KMS-11 (cell line): ENCODE results near the gene EEF2K.
"Not testable (repeated sequence)": the region's sequence is repeated elsewhere in the genome, so short reads cannot be mapped to it uniquely, and the experiment has no call there.

Source experiments
- H2AFZ ChIP-seq: fragments of 200-600 bp; sonication (generic); 2 replicates; pipeline ENCODE4 v1.6.1; 2016; ENCODE audit warnings: antibody characterized with exemption, mixed run types, low read depth
- H3K27ac ChIP-seq: fragments of 200-600 bp; sonication (generic); 2 replicates; pipeline ENCODE4 v1.6.1; 2016; ENCODE audit warnings: mild to moderate bottlenecking, mixed run types
- H3K27me3 ChIP-seq: fragments of 200-600 bp; sonication (generic); 2 replicates; pipeline ENCODE4 v1.6.1; 2017; ENCODE audit warnings: mild to moderate bottlenecking, low read depth, mixed run types, moderate library complexity; ENCODE audit not compliant: insufficient read depth
- H3K36me3 ChIP-seq: fragments of 200-600 bp; sonication (generic); 2 replicates; pipeline ENCODE4 v1.6.1; 2017; ENCODE audit warnings: mild to moderate bottlenecking, mixed run types; ENCODE audit not compliant: insufficient read depth
- H3K4me1 ChIP-seq: fragments of 200-600 bp; sonication (generic); 2 replicates; pipeline ENCODE4 v1.6.1; 2016; ENCODE audit warnings: mild to moderate bottlenecking, low read depth, mixed run types; ENCODE audit not compliant: poor library complexity, severe bottlenecking
- H3K4me2 ChIP-seq: fragments of 200-600 bp; sonication (generic); 2 replicates; pipeline ENCODE4 v1.7.0; 2016; ENCODE audit warnings: mild to moderate bottlenecking, mixed run types
- H3K4me3 ChIP-seq: fragments of 200-600 bp; sonication (generic); IDR thresholded peaks from 2 replicates; pipeline ENCODE4 v1.6.1; 2017; ENCODE audit warnings: low read depth, low read length, mixed read lengths; ENCODE audit not compliant: insufficient read depth
- H3K79me2 ChIP-seq: fragments of 200-600 bp; sonication (generic); 2 replicates; pipeline ENCODE4 v1.6.1; 2016; ENCODE audit warnings: low read depth, mixed run types; ENCODE audit not compliant: insufficient read depth
- H3K9ac ChIP-seq: fragments of 200-600 bp; sonication (generic); 2 replicates; pipeline ENCODE4 v1.6.1; 2016; ENCODE audit warnings: mild to moderate bottlenecking, mixed run types
- H4K20me1 ChIP-seq: fragments of 200-600 bp; sonication (generic); 2 replicates; pipeline ENCODE4 v1.6.1; 2016; ENCODE audit warnings: mild to moderate bottlenecking, mixed run types; ENCODE audit not compliant: insufficient read depth
- TF ChIP-seq, protein P1 (sequence below): fragments of 200-600 bp; sonication (generic); conservative IDR thresholded peaks from 2 replicates; pipeline ENCODE4 v1.6.1; 2017; ENCODE audit warnings: low read depth, mild to moderate bottlenecking, antibody characterized with exemption, low read length, moderate library complexity, mixed read lengths

The EEF2K gene

DNA sequence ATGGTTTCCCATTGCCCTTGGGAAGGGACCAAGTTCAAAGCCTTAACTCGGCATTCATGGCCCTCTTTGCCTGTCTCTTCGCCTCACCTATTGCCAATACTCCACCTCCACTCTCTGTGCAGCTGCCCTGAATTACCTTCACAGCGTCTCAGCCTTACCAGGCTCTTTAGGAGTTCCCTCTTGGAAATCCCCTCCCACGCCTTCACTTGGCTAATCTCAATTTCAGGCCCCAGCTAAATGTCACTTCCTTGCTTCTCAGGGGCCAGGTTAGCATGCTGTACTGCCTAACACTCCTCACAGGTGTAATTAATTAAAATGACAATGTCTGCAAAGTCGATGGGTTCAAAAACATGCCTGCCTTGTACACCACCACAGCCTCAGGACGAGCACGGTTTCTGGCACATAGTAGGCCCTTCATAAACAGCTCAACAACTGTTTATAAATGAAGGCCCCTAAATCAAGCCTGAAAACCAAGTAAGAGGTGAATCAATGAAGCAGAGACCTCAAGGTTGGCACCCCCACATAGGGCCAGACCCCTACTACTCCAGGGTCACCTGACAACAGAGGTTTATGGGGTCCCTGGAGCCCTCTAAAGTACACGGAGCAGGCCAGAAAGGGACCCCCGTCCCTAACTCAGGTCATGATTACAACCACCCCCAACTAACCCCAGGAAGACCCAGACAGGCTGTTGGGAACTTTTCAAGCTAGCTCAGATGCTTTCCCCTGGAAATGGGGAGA lies 11.2 kb upstream of the EEF2K start:
- Histone ChIP-seq H3K36me3 (no peaks in the 10 kb centered on the region), H3K27ac (peak overlapping the region; percentile 21; the same call in 1 of the 2 replicates), H3K4me2 (peak overlapping the region; percentile 34), H3K9ac (no peak overlapping the region), H2AFZ (no peak overlapping the region), H4K20me1 (no peaks in the 10 kb centered on the region), H3K4me1 (peaks cover 77% of the 10 kb centered on the region), H3K79me2 (no peaks in the 10 kb centered on the region), H3K27me3 (no peaks in the 10 kb centered on the region), H3K4me3 (no peak overlapping the region)
- TF ChIP-seq, protein P1, sequence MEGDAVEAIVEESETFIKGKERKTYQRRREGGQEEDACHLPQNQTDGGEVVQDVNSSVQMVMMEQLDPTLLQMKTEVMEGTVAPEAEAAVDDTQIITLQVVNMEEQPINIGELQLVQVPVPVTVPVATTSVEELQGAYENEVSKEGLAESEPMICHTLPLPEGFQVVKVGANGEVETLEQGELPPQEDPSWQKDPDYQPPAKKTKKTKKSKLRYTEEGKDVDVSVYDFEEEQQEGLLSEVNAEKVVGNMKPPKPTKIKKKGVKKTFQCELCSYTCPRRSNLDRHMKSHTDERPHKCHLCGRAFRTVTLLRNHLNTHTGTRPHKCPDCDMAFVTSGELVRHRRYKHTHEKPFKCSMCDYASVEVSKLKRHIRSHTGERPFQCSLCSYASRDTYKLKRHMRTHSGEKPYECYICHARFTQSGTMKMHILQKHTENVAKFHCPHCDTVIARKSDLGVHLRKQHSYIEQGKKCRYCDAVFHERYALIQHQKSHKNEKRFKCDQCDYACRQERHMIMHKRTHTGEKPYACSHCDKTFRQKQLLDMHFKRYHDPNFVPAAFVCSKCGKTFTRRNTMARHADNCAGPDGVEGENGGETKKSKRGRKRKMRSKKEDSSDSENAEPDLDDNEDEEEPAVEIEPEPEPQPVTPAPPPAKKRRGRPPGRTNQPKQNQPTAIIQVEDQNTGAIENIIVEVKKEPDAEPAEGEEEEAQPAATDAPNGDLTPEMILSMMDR: no peak

- H3K36me3 ChIP-seq: no peaks in the 10 kb centered on the region
- no peaks in the 10 kb centered on the region for H4K20me1 ChIP-seq
- H3K27me3 ChIP-seq: no peaks in the 10 kb centered on the region
- TF ChIP-seq, protein P1: no peak
- peak overlapping the region; percentile 21; the same call in 1 of the 2 replicates for H3K27ac ChIP-seq
- H2AFZ ChIP-seq: no peak overlapping the region
- H3K4me3 ChIP-seq: no peak overlapping the region
- H3K4me2 ChIP-seq: peak overlapping the region; percentile 34
- no peak overlapping the region for H3K9ac ChIP-seq
- peaks cover 82% of the 10 kb centered on the region for H3K4me1 ChIP-seq
- H3K79me2 ChIP-seq: no peaks in the 10 kb centered on the region
These were observed 10.7 kb upstream of the EEF2K start for GRCh38 chr16:22195445-22195694.

GRCh38 chr16:22195695-22196558 lies 10.2 kb upstream of the EEF2K start:
- Histone ChIP-seq H3K27me3 (no peaks in the 10 kb centered on the region), H3K4me1 (peaks cover 88% of the 10 kb centered on the region), H3K9ac (peak overlapping the region; percentile 16; the same call in 1 of the 2 replicates), H3K4me3 (no peak overlapping the region), H3K27ac (peak overlapping the region; percentile 18; the same call in 1 of the 2 replicates), H3K79me2 (no peaks in the 10 kb centered on the region), H4K20me1 (no peaks in the 10 kb centered on the region), H3K4me2 (peak overlapping the region; percentile 56), H2AFZ (peak overlapping the region; percentile 65), H3K36me3 (no peaks in the 10 kb centered on the region)
- TF ChIP-seq, protein P1: peak; percentile 90

DNA sequence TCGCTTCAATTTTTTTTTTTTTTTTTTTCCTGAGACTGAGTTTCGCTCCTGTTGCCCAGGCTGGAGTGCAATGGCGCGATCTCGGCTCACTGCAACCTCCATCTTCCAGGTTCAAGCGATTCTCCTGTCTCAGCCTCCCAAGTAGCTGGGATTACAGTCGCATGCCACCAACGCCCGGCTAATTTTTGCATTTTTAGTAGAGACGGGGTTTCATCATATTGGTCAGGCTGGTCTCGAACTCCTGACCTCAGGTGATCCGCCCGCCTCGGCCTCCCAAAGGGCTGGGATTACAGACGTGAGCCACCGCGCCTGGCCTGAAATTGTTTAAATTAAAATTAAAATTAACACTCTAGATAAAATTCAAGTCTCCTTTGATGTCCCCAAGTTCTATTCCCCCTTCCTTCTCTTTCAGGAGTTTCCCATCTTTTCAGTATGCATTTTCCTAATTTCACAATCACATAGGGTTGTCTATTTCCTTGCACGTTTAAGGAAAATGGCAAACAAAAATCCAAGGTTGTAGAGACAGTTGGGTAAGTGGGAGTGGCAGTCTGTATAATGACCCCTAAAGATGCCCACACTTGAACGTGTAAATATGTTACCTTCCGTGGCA lies 9.4 kb upstream of the EEF2K start:
- not testable (repeated sequence) for H3K27ac ChIP-seq, H3K36me3 ChIP-seq, H3K27me3 ChIP-seq, H3K79me2 ChIP-seq, H2AFZ ChIP-seq, H3K4me3 ChIP-seq, H4K20me1 ChIP-seq, H3K9ac ChIP-seq
- Histone ChIP-seq H3K4me2 (peak overlapping the region; percentile 56; the same call in 1 of the 2 replicates), H3K4me1 (peaks cover 93% of the 10 kb centered on the region)
